Measurements from ENCODE around the gene ESYT1.

The ESYT1 gene

DNA sequence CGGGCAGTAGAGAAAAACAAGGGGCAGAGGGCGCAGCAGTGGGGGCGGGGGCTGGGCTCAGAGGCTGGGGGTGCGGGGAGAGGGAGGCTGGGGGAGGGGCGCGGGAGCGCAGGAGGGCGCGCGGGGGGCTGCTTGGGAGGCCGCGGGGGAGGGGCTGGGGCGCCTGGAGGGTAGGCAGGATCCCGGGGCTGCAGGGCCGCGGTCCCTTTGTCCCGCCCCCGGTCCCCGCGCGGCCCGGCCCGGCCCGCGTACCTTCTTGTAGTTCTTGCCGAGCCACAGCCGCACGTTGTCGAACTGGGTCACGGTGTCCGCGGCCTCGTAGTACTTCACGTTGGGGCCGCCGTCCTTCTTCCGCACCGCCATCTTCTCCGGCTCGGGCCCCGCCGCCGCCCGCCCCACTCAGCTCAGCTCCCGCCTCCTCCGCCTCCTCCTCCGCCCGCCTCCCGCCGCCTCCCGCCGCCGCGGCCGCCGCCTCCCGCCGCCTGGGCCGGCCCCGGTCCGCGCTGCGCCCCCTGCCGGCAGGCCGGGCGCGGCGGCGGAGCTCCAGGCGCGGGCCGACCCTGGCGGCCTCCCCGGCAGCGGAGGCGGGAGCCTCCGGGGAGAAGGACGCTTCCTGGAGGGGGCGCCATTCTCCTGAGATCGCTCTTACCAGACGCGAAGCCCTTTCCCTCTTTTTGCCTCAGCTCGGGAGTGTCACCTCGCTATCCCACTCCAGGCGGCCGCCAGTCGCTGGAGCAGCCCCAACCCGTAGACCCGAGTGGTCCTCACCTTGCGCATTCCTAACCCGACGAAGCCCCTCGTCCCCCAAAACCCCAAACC lies 61.2 kb downstream of the ESYT1 start, which contains the start of gene SMARCC2:
SMARCC2 (minus strand) TSS at position 385 of the 819 bp plus-strand sequence; CDS start at position 363, 22 bp downstream.
- DNase-seq: peak; percentile 87

GRCh38 chr12:56189918-56190694 lies 62.0 kb downstream of the ESYT1 start:
- DNase-seq: peak; percentile 58

- DNase-seq: no peak
These were observed 62.7 kb downstream of the ESYT1 start for GRCh38 chr12:56190695-56191155.

- no peak for DNase-seq
These were observed 64.5 kb downstream of the ESYT1 start for GRCh38 chr12:56192582-56192981.

- peak; percentile 64 for DNase-seq
These were observed 65.0 kb downstream of the ESYT1 start for GRCh38 chr12:56193025-56193578.
